B cell (primary cell): ENCODE results near the gene ZNF557. TPM values are rescaled to one million over a fixed set of nuclear protein-coding genes. Genes with fewer than 3 reads are reported as not detected.

Source experiments
- ATAC-seq: fragments of 200-7000 bp; cut with Tn5 transposase; one replicate; pipeline ENCODE4 v1.10.0; 2021; ENCODE audit warnings: low read depth, mild to moderate bottlenecking, moderate number of reproducible peaks, moderate library complexity
- CTCF ChIA-PET: fragments of 350-600 bp; sonication (Branson Sonifier 250); formaldehyde crosslinking; loops from one replicate; lab custom pipeline; 2021; ENCODE audit warnings: antibody characterized with exemption, inconsistent platforms; lab: Charles Lee
- POLR2A ChIA-PET: fragments of 350-600 bp; sonication (Branson Sonifier 250); formaldehyde crosslinking; loops from one replicate; lab custom pipeline; 2021; ENCODE audit warnings: antibody characterized with exemption; lab: Charles Lee
- DNase-seq: peaks from one replicate; pipeline ENCODE4 v3.0.0; 2013
- H2AFZ ChIP-seq: 2 replicates; pipeline ENCODE4 v1.6.1; 2012; ENCODE audit warnings: mild to moderate bottlenecking, low read depth, low read length; ENCODE audit not compliant: insufficient read depth, poor library complexity, severe bottlenecking
- H3K27ac ChIP-seq, 2 donors: 1 replicate in 1 of 2; 2 replicates in 1 of 2; pipeline ENCODE4 v1.5.1; 2012 to 2013; ENCODE audit warnings: low read length in 2 of 2, mild to moderate bottlenecking in 2 of 2, moderate library complexity in 1 of 2
- H3K27me3 ChIP-seq, 4 experiments: fragments of 200-600 bp in 1 of 4; sonication (generic) in 1 of 4; replicated peaks in 1 of 4; 1 replicate in 2 of 4; 2 replicates in 2 of 4; pipeline versions ENCODE4 v1.6.1 to v1.7.0; 2013 to 2016; ENCODE audit warnings: low read length in 3 of 4, mild to moderate bottlenecking in 2 of 4, mixed read lengths in 1 of 4, moderate library complexity in 1 of 4; ENCODE audit not compliant: insufficient read depth in 4 of 4, control insufficient read depth in 3 of 4; ENCODE audit errors: control extremely low read depth in 1 of 4
- H3K36me3 ChIP-seq, 2 experiments: replicated peaks in 1 of 2; 1 replicate in 1 of 2; 2 replicates in 1 of 2; pipeline versions ENCODE4 v1.6.1 to v1.7.1; 2013; ENCODE audit warnings: low read length in 1 of 2; ENCODE audit not compliant: insufficient read depth in 2 of 2, control insufficient read depth in 1 of 2; ENCODE audit errors: control extremely low read depth in 1 of 2, extremely low read depth in 1 of 2
- H3K4me1 ChIP-seq, 2 donors: fragments of 200-600 bp in 1 of 2; sonication (generic) in 1 of 2; 1 replicate in 1 of 2; 2 replicates in 1 of 2; pipeline versions ENCODE4 v1.5.1 to v1.6.1; 2013 to 2017; ENCODE audit warnings: low read length in 2 of 2; ENCODE audit not compliant: control insufficient read depth in 2 of 2, insufficient read depth in 2 of 2
- H3K4me2 ChIP-seq: replicated peaks from 2 replicates; pipeline ENCODE3; 2012; ENCODE audit warnings: mild to moderate bottlenecking, low read depth, low read length; ENCODE audit not compliant: poor library complexity, severe bottlenecking
- H3K4me3 ChIP-seq, 5 experiments: fragments of 200-600 bp in 1 of 5; sonication (generic) in 1 of 5; 1 replicate in 3 of 5; 2 replicates in 2 of 5; pipeline versions ENCODE4 v1.5.1 to v1.7.0; 2011 to 2016; ENCODE audit warnings: low read length in 4 of 5, mild to moderate bottlenecking in 4 of 5, low read depth in 2 of 5, control low read depth in 1 of 5, moderate library complexity in 1 of 5; ENCODE audit not compliant: insufficient read depth in 1 of 5; ENCODE audit errors: control extremely low read depth in 1 of 5, extremely low read depth in 1 of 5
- H3K79me2 ChIP-seq: fragments of 200-600 bp; sonication (generic); one replicate; pipeline ENCODE4 v1.6.0; 2016; ENCODE audit warnings: low read length; ENCODE audit not compliant: control insufficient read depth, insufficient read depth
- H3K9ac ChIP-seq: fragments of 200-600 bp; sonication (generic); 2 replicates; pipeline ENCODE4 v1.6.1; 2017; ENCODE audit warnings: mild to moderate bottlenecking, low read length, moderate library complexity
- H3K9me3 ChIP-seq, 3 donors: one replicate each; pipeline versions ENCODE4 v1.6.1 to v1.7.1; 2013; ENCODE audit warnings: low read length in 2 of 3; ENCODE audit not compliant: control insufficient read depth in 2 of 3, insufficient read depth in 1 of 3; ENCODE audit errors: control extremely low read depth in 1 of 3
- H4K20me1 ChIP-seq: 2 replicates; pipeline ENCODE4 v1.6.0; 2012; ENCODE audit warnings: mild to moderate bottlenecking, low read length; ENCODE audit not compliant: insufficient read depth, control insufficient read depth, poor library complexity, severe bottlenecking
- H3K27ac Mint-ChIP-seq: one replicate; pipeline ENCODE4 v1.8.0; 2021; ENCODE audit warnings: mixed read lengths
- H3K27me3 Mint-ChIP-seq: one replicate; pipeline ENCODE4 v1.8.0; 2021; ENCODE audit warnings: mixed read lengths
- H3K4me1 Mint-ChIP-seq: one replicate; pipeline ENCODE4 v1.8.0; 2021; ENCODE audit warnings: mixed read lengths
- H3K4me3 Mint-ChIP-seq: one replicate; pipeline ENCODE4 v1.8.0; 2021; ENCODE audit warnings: mixed read lengths
- H3K9me3 Mint-ChIP-seq: one replicate; pipeline ENCODE4 v1.8.0; 2022; ENCODE audit warnings: mixed read lengths; ENCODE audit not compliant: insufficient read depth
- CTCF ChIP-seq: fragments of 200-600 bp; IDR thresholded peaks from one replicate; pipeline ENCODE4 v1.8.0; 2022; ENCODE audit warnings: antibody characterized with exemption, mild to moderate bottlenecking
- EZH2 ChIP-seq: IDR thresholded peaks from 2 replicates; pipeline ENCODE4 v1.6.1; 2012; ENCODE audit warnings: borderline replicate concordance, low read depth, mild to moderate bottlenecking, moderate library complexity, low read length; ENCODE audit not compliant: insufficient read depth, poor library complexity, severe bottlenecking
- WGBS: methylation state at CpG from one replicate; pipeline ENCODE4 v1.1.5; 2013; ENCODE audit warnings: missing lambda C conversion rate; ENCODE audit not compliant: insufficient coverage; 5-methylcytosine and 5-hydroxymethylcytosine counted together
- intact Hi-C: fragments of 100-400 bp; cut with micrococcal nuclease; formaldehyde crosslinking; loops from one replicate; pipeline ENCODE4 v1.10.0; 2022
- polyA plus RNA-seq: library from polyadenylated mRNA; depleted of rRNA; stranded (reverse); fragments of >200 nt; gene quantifications from 2 replicates; pipeline ENCODE4 v1.2.3, GENCODE V29; 2012
- total RNA-seq, 2 donors: library from RNA; stranded (reverse); fragments of 120-200 nt in 1 of 2; gene quantifications; 1 replicate in 1 of 2; 2 replicates in 1 of 2; pipeline versions ENCODE4 v1.2.3 to v1.2.4, GENCODE V29; 2013 to 2022

The ZNF557 gene
- total and polyA plus RNA-seq, 2 donors (not counting 1 experiment from before 2014, with no cell fraction given), result 1.5 to 26.8 TPM

GRCh38 chr19:7088999-7089398, 19.5 kb downstream of the ZNF557 start:
- H3K4me3 ChIP-seq, result no peak overlapping the region
- WGBS, result 63% methylated on average over 6 of the region's 6 CpGs
- no peaks in the 10 kb centered on the region for H3K4me1 Mint-ChIP-seq

GRCh38 chr19:7098096-7098495, 28.6 kb downstream of the ZNF557 start:
- Histone ChIP-seq H3K4me2 (no peak overlapping the region), H3K4me3 (no peak overlapping the region), H3K36me3 (no peaks in the 10 kb centered on the region), H3K9me3 (peaks cover 1 to 40% (median 18%) of the 10 kb centered on the region in 3 donors), H3K9ac (no peak overlapping the region), H4K20me1 (no peaks in the 10 kb centered on the region), H3K27ac (no peak overlapping the region), H3K4me1 (peaks cover 10 to 14% of the 10 kb centered on the region in 2 donors), H3K79me2 (no peaks in the 10 kb centered on the region), H2AFZ (no peak overlapping the region), H3K27me3 (no peaks in the 10 kb centered on the region)
- ChIA-PET POLR2A (no interaction called here), CTCF (interaction anchor here (0.6 kb wide), 1 partner anchor 970 kb away, joined by 3 read pairs; no protein-coding TSS in a partner anchor)
- H3K27ac Mint-ChIP-seq, result peak overlapping the region; percentile 90
- H3K9me3 Mint-ChIP-seq, result peaks cover 15% of the 10 kb centered on the region
- TF ChIP-seq CTCF (no peak), EZH2 (no peak)
- no peaks in the 10 kb centered on the region for H3K27me3 Mint-ChIP-seq
- ATAC-seq, result no peak
- H3K4me3 Mint-ChIP-seq, result peak overlapping the region; percentile 93
- intact Hi-C loops, result loop anchor here (5.0 kb wide), 2 partner anchors 99 to 579 kb away; partner anchors contain the start of gene MCEMP1
- DNase-seq, result peak; percentile 28
- peaks cover 23% of the 10 kb centered on the region for H3K4me1 Mint-ChIP-seq
- 100% methylated on average over 2 of the region's 3 CpGs for WGBS

More at GRCh38 chr19:7088999-7089398, 19.5 kb downstream of the ZNF557 start:
- TF ChIP-seq CTCF (no peak), EZH2 (no peak)
- no peaks in the 10 kb centered on the region for H3K4me1 ChIP-seq
- ATAC-seq, result no peak
- no peak overlapping the region for H2AFZ ChIP-seq
- H3K9ac ChIP-seq, result no peak overlapping the region
- intact Hi-C loops, result no loop called here
- H3K27ac ChIP-seq, result no peak overlapping the region
- H3K27me3 ChIP-seq, result no peaks in the 10 kb centered on the region
- no peak overlapping the region for H3K4me3 Mint-ChIP-seq
- H3K36me3 ChIP-seq, result peaks cover 5 to 10% of the 10 kb centered on the region in 2 experiments
- H4K20me1 ChIP-seq, result no peaks in the 10 kb centered on the region
- peaks cover 3 to 87% (median 66%) of the 10 kb centered on the region in 3 donors for H3K9me3 ChIP-seq
- H3K9me3 Mint-ChIP-seq, result peaks cover 11% of the 10 kb centered on the region
- H3K79me2 ChIP-seq, result no peaks in the 10 kb centered on the region
- no peak for DNase-seq
- no peak overlapping the region for H3K27ac Mint-ChIP-seq
- no peak overlapping the region for H3K4me2 ChIP-seq
- no peaks in the 10 kb centered on the region for H3K27me3 Mint-ChIP-seq
- ChIA-PET POLR2A (no interaction called here), CTCF (no interaction called here)
